ENCODE results near the gene MT1X.
"Not testable (repeated sequence)": the region's sequence is repeated elsewhere in the genome, so short reads cannot be mapped to it uniquely, and the experiment has no call there.

The MT1X gene

DNA sequence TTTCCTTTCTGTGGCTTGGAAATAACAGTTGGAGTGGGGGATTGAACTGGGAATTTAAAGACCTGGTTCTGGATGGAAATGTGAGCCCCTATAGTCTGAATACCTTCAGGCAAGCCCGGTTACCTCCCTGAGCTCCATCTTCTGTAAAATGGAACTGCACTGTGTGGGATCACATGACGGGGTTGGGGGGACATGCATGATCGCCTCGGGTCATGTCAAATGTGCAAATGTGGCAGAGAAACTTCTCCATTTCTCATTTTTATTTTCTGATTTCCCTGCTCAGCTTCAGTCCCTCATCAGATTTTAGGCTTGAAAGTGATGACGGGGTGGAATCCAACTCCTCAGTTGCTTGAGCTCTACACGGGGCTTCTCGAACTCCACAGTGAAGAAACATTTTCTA, 29.1 kb upstream of the MT1X start:
- DNase-seq (ENCODE audit: low spot score), result no peak

- peak; percentile 32 for DNase-seq (ENCODE audit: low spot score)
These were observed 24.5 kb upstream of the MT1X start, which contains the start of gene MT1F for GRCh38 chr16:56657555-56658326. Gene MT1F, plus strand, starts transcription at chr16:56657959. Its CDS starts 100 bp downstream, at chr16:56658059.

GRCh38 chr16:56658327-56658875, 23.9 kb upstream of the MT1X start:
- no peak for DNase-seq (ENCODE audit: low spot score)

GRCh38 chr16:56662357-56663354, 19.6 kb upstream of the MT1X start:
- no peak for DNase-seq (ENCODE audit: low spot score)

DNA sequence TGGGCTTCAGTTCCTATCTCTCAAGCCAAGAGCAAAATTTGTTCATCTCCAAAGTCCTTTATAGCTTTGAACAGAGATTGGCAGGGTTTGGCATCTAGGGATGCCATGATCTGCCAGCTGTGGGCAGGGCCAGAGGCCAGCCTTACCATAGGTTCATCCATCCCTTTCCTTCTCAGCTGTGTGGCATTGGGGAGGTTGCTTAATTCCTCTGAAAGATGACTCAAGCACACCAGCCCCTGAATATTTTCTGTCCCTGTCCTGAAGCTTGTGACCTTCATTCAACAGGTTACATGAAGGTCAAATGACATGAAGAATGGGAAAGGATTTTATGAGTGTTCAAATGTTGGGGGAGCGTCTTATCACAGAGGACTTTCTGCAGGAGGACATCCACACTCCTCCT, 17.8 kb upstream of the MT1X start:
- DNase-seq (ENCODE audit: low spot score), result no peak

GRCh38 chr16:56665286-56666261, 16.7 kb upstream of the MT1X start:
- not testable (repeated sequence) for DNase-seq (ENCODE audit: low spot score)

DNA sequence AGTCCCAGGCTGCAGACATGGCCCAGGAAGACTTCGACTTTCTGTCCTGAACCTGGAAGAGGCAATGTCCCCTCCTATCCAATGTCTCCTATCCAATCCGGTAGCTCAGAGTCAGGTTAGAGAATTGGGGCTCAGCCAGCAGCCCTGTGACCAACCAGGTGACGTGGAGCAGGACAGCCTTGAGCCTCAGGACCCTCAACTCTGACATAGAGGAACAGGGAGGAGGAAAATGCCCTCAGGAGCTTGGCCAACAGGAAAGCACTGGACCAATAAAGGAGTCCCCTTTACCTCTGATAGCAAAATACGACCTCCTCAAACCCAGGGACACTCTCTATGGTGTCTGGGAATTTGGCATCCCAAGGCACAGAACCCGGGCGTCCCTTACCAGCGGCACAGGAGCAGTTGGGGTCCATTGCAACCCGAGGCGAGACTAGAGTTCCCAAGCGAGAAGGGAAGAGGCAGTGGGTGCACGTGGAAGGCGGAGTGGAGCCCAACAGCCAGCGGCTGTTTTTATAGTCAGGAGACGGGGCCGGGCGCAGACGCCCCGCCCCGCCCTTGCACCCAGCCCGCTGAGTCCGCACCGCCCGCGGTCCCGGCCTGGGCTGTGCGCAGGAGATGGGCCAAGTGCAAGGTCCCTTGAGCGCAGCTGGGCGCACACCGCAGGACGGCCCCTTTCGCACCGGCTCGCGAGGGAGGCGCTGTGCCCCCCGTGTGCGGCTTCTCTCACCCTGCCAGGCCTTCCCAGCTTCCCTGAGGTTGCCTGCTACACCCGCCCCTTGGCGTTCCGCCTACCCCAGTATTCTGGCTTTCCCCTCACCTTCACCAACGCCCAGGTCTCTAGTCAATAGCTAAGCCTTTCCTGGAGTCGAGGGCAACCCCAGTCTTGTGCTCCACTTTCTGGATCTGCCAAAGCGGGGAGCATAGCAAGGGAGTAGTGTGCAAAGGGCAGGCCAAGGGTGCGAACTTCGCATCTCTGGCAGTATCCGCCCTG, 14.4 kb upstream of the MT1X start, which contains the start of gene MT1G:
Gene MT1G, minus strand, starts transcription at position 485 of the 991 bp plus-strand sequence. Its CDS starts 72 bp downstream, at position 413.
- DNase-seq (ENCODE audit: low spot score), result no peak

DNA sequence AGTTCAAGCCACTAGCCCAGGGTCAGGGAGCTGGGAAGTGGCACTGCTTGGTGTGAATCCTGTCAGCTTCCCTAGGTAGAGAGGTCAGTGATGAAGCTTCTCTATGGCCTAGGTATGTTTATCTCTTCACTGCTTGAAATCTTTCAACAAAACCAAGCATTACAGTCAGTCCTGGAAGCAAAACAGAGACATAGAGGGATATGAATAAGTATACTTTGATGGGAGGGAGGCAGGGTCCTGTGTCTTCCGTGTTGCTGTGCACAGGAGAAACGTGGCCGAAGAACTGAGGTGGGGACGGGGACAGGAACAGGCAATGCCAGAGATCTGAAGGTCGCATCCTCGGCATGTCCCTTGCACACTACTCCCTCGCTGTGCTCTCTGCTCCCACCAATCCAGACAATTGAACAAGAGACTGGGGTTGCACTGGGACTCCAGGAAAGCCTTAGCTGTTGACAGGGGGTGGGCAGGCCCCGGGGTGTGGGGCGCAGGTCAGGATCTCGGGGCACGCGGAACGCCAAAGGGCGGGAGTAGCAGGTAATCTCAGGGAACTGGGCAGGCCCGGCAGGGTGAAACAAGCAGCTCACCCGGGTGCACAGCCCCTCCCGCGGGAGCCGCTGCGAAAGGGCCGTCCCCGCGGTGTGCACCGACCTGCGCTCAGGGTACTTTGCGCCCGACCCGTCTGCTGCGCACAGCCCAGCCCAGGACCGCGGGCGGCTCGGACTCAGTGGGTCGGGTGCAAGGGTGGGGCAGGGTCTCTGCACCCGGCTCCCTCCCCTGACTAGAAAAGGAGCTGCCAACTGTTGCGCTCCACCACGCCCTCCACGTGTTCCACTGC, 13.0 kb upstream of the MT1X start, which contains the start of gene MT1H:
Gene MT1H, plus strand, starts transcription at position 810 of the 835 bp plus-strand sequence. CDS start 71 bp downstream, outside the sequence.
- DNase-seq (ENCODE audit: low spot score), result no peak

DNA sequence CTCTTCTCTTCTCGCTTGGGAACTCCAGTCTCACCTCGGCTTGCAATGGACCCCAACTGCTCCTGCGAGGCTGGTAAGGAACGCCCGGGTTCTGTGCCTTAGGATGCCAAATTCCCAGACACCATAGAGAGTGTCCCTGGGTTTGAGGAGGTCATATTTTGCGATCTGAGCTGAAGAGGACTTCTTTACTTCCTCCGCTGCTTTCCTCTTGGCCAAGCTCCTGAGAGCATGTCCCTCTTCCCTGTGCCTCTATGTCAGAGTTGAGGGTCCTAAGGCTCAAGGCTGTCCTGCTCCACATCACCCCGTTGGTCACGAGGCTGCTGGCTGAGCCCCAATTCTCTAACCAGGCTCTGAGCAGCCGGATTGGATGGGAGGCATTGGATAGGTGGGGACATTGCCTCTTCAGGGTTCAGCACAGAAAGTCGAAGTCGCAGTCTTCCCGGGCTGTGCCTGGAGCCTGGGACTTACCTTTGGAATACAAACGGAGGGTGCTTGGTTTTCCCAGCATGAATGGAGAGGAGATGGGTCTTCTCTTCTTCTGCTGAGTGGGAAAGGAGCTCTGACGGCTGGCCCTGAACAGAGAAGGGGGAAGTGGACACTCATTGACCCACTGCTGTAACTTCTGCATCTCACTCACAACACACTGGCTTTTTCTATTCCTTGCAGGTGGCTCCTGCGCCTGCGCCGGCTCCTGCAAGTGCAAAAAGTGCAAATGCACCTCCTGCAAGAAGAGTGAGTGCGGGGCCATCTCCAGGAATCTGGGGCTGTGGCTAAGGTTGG, 12.2 kb upstream of the MT1X start:
- no peak for DNase-seq (ENCODE audit: low spot score)

DNA sequence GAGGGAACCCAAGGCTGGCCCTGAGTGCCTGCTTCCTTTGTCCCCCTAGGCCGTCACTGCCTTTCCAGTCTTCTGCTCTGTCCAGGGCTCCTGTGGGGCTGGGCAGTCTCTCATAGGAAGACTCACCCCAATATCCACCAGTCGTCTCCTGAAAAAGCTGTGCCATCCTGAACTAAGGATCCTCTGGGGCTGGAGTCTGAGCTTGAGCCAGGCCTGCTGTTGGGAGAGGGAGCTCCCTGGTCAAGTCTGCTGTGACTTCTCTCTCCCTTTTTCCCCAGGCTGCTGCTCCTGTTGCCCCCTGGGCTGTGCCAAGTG, 11.7 kb upstream of the MT1X start:
- no peak for DNase-seq (ENCODE audit: low spot score)

DNA sequence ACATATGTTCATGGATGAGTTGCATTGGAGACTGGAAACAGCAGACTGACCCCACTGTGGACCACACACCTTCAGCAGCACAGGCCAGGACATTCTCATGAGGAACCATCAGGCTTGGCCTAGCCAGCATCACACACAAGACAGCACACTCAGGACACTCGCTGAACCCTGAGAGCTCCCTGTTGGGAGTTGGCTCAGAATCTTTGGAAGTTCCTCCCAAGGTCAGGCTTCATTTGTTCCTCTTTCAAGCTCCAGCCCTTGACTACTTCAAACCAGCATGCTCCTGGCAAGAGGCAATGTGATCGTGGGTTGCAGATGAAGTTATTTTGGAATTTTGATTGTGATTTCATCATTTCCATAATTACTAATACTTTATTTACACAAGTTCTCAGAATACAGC, 10.6 kb upstream of the MT1X start:
- DNase-seq (ENCODE audit: low spot score), result not testable (repeated sequence)

DNA sequence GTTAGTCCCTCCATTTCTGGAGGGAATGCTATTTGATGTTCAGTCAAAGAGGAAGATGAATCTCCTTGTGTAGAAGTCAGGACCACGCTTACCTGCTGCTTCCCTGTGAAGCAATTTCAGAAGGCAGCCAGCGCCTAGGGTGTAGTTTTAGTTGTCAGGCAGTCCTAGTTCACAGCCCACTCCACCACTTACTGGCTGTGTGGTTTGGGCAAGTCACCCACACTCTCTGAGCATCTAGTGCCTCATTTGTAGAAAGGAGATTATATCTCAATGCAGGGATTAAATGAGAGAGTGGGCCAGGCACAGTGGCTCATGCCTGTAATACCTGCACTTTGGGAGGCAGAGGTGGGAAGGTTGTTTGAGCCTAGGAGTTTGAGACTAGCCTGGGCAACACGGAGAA, 10.1 kb upstream of the MT1X start:
- DNase-seq (ENCODE audit: low spot score), result not testable (repeated sequence)

DNA sequence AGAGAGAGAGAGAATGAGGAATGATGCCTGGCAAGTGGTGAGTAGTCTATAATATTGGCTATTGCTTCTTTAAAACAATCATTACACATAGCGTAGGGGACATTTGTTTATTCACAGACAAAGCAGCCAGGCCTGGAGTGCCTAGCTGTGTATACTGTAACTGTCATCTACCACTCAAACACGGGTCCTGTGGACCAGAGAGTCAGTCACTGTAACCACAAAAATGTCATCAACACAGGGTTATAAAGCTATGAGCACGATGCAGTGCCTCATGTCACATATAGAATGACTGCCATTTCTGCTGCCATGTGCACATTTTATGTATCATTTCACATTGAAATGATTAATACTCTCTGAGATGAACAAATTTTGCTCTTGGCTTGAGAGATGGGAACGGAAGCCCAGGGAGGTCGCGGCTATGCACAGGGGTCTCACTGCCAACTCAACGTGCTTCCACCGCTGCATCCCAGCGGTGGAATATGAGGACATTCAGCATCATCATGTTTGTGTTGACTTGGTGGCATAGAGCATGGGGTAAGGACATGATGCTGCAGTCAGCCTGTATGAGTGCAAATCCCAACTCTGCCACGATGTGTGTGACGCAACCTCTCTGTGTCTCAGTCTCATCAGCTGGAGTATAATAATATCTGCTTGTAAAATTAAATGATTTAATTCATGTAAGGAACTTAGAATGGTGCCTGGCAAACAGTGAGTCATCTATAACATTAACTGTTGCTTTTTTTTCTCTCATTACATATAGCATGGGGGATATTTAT, 9.3 kb upstream of the MT1X start:
- no peak for DNase-seq (ENCODE audit: low spot score)

DNA sequence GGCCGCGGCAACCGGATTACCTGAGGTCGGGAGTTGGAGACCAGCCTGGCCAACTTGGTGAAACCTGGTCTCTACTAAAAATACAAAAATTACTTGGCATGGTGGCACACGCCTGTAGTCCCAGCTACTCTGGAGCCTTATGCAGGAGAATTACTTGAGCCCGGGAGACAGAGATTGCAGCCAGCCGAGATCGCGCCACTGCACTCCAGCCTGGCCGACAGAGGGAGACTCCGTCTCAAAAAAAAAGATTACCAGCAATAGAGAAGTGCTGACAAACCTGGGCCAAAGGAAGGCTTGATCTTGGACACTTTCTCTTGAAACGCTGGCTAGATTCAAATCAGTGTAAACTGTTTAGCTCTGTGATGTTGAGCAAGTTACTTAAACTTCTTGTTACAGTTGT, 8.3 kb upstream of the MT1X start:
- no peak for DNase-seq (ENCODE audit: low spot score)

- DNase-seq (ENCODE audit: low spot score), result not testable (repeated sequence)
These were observed 7.7 kb upstream of the MT1X start for GRCh38 chr16:56674570-56674969.

GRCh38 chr16:56675685-56676210, 6.5 kb upstream of the MT1X start:
- DNase-seq (ENCODE audit: low spot score), result no peak

GRCh38 chr16:56677474-56677873, 4.8 kb upstream of the MT1X start:
- no peak for DNase-seq (ENCODE audit: low spot score)

All from GM03348 (cell line).